Suprapubic skin (tissue), 3 donors: ENCODE results near the gene PEMT.

Experiments used
- POLR2A ChIP-seq, 2 donors: fragments of 450-650 bp; IDR thresholded peaks; one replicate each; pipeline ENCODE4 v1.6.1; 2017; ENCODE audit warnings: antibody characterized with exemption in 2 of 2, mild to moderate bottlenecking in 2 of 2, moderate library complexity in 2 of 2
- TF ChIP-seq, protein P1 (sequence below), 2 donors: fragments of 200-600 bp in 1 of 2; fragments of 450-650 bp in 1 of 2; sonication (generic) in 1 of 2; IDR thresholded peaks; one replicate each; pipeline ENCODE4 v1.5.1; 2016 to 2019; ENCODE audit warnings: antibody characterized with exemption in 2 of 2, mild to moderate bottlenecking in 1 of 2, moderate library complexity in 1 of 2

- TF ChIP-seq POLR2A (IDR thresholded peaks at IDR 0.05) = no peak
- TF ChIP-seq, protein P1, sequence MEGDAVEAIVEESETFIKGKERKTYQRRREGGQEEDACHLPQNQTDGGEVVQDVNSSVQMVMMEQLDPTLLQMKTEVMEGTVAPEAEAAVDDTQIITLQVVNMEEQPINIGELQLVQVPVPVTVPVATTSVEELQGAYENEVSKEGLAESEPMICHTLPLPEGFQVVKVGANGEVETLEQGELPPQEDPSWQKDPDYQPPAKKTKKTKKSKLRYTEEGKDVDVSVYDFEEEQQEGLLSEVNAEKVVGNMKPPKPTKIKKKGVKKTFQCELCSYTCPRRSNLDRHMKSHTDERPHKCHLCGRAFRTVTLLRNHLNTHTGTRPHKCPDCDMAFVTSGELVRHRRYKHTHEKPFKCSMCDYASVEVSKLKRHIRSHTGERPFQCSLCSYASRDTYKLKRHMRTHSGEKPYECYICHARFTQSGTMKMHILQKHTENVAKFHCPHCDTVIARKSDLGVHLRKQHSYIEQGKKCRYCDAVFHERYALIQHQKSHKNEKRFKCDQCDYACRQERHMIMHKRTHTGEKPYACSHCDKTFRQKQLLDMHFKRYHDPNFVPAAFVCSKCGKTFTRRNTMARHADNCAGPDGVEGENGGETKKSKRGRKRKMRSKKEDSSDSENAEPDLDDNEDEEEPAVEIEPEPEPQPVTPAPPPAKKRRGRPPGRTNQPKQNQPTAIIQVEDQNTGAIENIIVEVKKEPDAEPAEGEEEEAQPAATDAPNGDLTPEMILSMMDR (IDR thresholded peaks at IDR 0.05) = no peak
These were observed 121.5 kb downstream of the PEMT start for GRCh38 chr17:17469996-17470395.
